Caco-2 (cell line): ENCODE results near the gene ATP8B3. TPM values are rescaled to one million over a fixed set of nuclear protein-coding genes. Genes with fewer than 3 reads are reported as not detected.

Experiments used
- BruUV-seq: library from RNA; stranded (reverse); fragments of 400-500 nt; replicated peaks from 2 replicates; lab custom pipeline; 2021; lab: Mats Ljungman, UMichigan
- CTCF ChIA-PET: fragments of 300-600 bp; sonication (Branson Sonifier 250); formaldehyde crosslinking; loops from one replicate; lab custom pipeline; 2022; ENCODE audit warnings: antibody characterized with exemption; lab: Charles Lee
- POLR2A ChIA-PET: fragments of 300-600 bp; sonication (Branson Sonifier 250); formaldehyde crosslinking; loops from one replicate; lab custom pipeline; 2022; ENCODE audit warnings: antibody characterized with exemption; lab: Charles Lee
- DNase-seq, 2 experiments: peaks; one replicate each; pipeline versions ENCODE4 v3.0.0 to v3.0.0-alpha.2; 2020 to 2022
- H3K27me3 ChIP-seq: replicated peaks from 2 replicates; pipeline ENCODE4 v1.6.0; 2011; ENCODE audit warnings: low read length; ENCODE audit not compliant: control insufficient read depth, insufficient read depth
- H3K36me3 ChIP-seq: 2 replicates; pipeline ENCODE4 v1.5.1; 2011; ENCODE audit warnings: low read length; ENCODE audit not compliant: control insufficient read depth, insufficient read depth
- H3K4me1 ChIP-seq: fragments of 250-450 bp; sonication (Bioruptor Pico); 2 replicates; pipeline ENCODE4 v1.5.1; 2020; ENCODE audit warnings: mild to moderate bottlenecking
- H3K4me3 ChIP-seq: 2 replicates; pipeline ENCODE4 v1.5.1; 2011; ENCODE audit warnings: low read depth, mild to moderate bottlenecking, control low read depth, low read length
- H3K9me3 ChIP-seq: fragments of 250-450 bp; sonication (Bioruptor Pico); 2 replicates; pipeline ENCODE4 v1.5.1; 2020; ENCODE audit warnings: mild to moderate bottlenecking, moderate library complexity
- H3K27ac Mint-ChIP-seq: one replicate; pipeline ENCODE4 v1.8.0; 2022; ENCODE audit warnings: mixed read lengths; ENCODE audit not compliant: unreplicated experiment
- H3K27me3 Mint-ChIP-seq: one replicate; pipeline ENCODE4 v1.8.0; 2022; ENCODE audit warnings: mixed read lengths; ENCODE audit not compliant: insufficient read depth, unreplicated experiment
- H3K36me3 Mint-ChIP-seq: one replicate; pipeline ENCODE4 v1.8.0; 2022; ENCODE audit warnings: mild to moderate bottlenecking, mixed read lengths; ENCODE audit not compliant: insufficient read depth, unreplicated experiment
- H3K4me1 Mint-ChIP-seq: one replicate; pipeline ENCODE4 v1.8.0; 2022; ENCODE audit warnings: low read depth, mixed read lengths; ENCODE audit not compliant: unreplicated experiment
- H3K4me3 Mint-ChIP-seq: one replicate; pipeline ENCODE4 v1.8.0; 2022; ENCODE audit warnings: mild to moderate bottlenecking, moderate library complexity, mixed read lengths; ENCODE audit not compliant: unreplicated experiment
- H3K9me3 Mint-ChIP-seq: one replicate; pipeline ENCODE4 v1.8.0; 2022; ENCODE audit warnings: mixed read lengths; ENCODE audit not compliant: unreplicated experiment
- intact Hi-C: fragments of 100-400 bp; cut with micrococcal nuclease; formaldehyde crosslinking; loops from one replicate; pipeline ENCODE4 v1.10.0; 2022; ENCODE audit not compliant: unreplicated experiment
- total RNA-seq: library from RNA; stranded (reverse); gene quantifications from 2 replicates; pipeline ENCODE4 v1.2.3, GENCODE V29; 2022
- TF ChIP-seq, protein P1 (sequence below), 2 experiments: fragments of 200-600 bp in 1 of 2; IDR thresholded peaks; 1 replicate in 1 of 2; 2 replicates in 1 of 2; pipeline versions ENCODE4 v1.5.1 to v1.8.0; 2011 to 2022; ENCODE audit warnings: antibody characterized with exemption in 1 of 2, control low read depth in 1 of 2, inconsistent platforms in 1 of 2, low read depth in 1 of 2, low read length in 1 of 2, mild to moderate bottlenecking in 1 of 2, moderate library complexity in 1 of 2; ENCODE audit not compliant: insufficient read depth in 1 of 2, severe bottlenecking in 1 of 2, unreplicated experiment in 1 of 2

The ATP8B3 gene
- total RNA-seq, 1 experiment from 2014 or later: 0.45 TPM

DNA sequence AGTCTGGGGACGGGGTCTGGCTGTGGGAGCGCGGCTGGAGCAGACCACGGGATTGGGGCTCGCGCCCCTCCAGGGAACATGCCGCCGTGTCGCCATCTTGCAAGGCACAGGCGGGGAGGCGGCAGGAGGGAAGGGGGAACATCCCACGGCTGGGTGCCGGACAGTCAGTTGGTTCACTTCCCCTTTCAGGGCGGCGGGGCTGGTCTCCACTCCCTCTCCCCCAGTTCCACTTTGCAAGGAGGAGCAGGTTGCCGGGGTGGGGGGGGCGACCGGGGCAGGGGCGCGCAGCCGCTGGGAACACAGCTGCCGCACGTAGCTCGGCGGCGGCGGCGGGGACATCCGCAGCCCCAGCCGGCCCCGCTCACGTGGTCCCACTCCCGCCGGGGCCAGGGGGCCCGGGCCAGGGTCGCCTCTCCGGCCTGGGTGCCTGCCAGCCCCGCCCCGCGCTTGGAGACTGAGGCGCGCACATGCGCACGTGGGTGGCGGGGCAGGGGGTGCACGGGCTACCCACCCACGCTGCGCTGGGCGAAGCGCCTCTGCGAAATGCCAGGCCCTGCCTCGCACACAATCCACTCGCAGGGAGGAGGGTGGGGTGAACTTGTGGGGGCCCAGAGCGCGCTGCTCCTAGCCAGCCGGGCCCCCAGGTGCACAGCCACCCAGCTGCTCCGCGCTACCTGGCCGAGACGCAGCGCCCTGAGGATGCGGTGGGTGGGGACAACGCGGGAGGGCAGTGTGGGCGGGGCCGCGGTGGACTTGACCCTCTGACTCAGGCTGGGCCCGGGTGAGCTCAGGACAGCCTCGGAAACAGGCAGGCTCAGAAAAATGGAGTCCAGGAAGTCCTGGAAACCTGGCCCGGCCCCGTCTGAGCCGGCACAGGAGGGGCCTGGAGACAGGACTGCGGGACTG is 44.9 kb upstream of the ATP8B3 start:
- Mint-ChIP-seq H3K4me3 (no peak overlapping the region), H3K27ac (no peak overlapping the region), H3K36me3 (peaks cover 6% of the 10 kb centered on the region), H3K4me1 (peaks cover 5% of the 10 kb centered on the region), H3K9me3 (no peaks in the 10 kb centered on the region), H3K27me3 (no peaks in the 10 kb centered on the region)
- Histone ChIP-seq H3K27me3 (no peaks in the 10 kb centered on the region), H3K4me3 (no peak overlapping the region), H3K4me1 (peaks cover 39% of the 10 kb centered on the region), H3K36me3 (no peaks in the 10 kb centered on the region), H3K9me3 (no peaks in the 10 kb centered on the region)
- BruUV-seq: no TSS peak
- no peak for DNase-seq
- intact Hi-C loops: no loop called here
- TF ChIP-seq, protein P1, sequence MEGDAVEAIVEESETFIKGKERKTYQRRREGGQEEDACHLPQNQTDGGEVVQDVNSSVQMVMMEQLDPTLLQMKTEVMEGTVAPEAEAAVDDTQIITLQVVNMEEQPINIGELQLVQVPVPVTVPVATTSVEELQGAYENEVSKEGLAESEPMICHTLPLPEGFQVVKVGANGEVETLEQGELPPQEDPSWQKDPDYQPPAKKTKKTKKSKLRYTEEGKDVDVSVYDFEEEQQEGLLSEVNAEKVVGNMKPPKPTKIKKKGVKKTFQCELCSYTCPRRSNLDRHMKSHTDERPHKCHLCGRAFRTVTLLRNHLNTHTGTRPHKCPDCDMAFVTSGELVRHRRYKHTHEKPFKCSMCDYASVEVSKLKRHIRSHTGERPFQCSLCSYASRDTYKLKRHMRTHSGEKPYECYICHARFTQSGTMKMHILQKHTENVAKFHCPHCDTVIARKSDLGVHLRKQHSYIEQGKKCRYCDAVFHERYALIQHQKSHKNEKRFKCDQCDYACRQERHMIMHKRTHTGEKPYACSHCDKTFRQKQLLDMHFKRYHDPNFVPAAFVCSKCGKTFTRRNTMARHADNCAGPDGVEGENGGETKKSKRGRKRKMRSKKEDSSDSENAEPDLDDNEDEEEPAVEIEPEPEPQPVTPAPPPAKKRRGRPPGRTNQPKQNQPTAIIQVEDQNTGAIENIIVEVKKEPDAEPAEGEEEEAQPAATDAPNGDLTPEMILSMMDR (IDR thresholded peaks at IDR 0.05; ENCODE audit: insufficient read depth in 1 of 2, low read depth in 1 of 2, low read length in 1 of 2, severe bottlenecking in 1 of 2, unreplicated experiment in 1 of 2): no peak
- ChIA-PET CTCF (no interaction called here), POLR2A (no interaction called here)

DNA sequence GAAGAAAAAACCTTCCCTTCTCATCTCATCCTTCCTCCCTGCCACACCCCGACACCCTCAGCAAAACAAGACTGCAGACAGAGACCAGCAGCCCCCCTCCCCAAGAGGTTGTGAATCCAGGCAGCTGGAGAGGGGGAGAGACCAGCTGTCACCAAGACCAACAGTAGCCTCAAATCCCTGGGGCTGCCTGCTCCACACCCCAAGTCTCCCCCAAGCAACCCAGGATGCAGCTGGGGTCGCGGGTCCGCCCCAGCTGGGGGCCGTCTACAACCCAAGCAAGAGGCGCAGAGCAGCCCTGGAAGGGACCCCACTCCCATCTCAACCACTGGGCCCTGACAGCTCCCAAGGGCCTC is 44.2 kb upstream of the ATP8B3 start:
- H3K27me3 ChIP-seq: no peaks in the 10 kb centered on the region
- ChIA-PET CTCF (no interaction called here), POLR2A (no interaction called here)
- H3K9me3 ChIP-seq: no peaks in the 10 kb centered on the region
- TF ChIP-seq, protein P1 (IDR thresholded peaks at IDR 0.05; ENCODE audit: insufficient read depth in 1 of 2, low read depth in 1 of 2, low read length in 1 of 2, severe bottlenecking in 1 of 2, unreplicated experiment in 1 of 2): no peak
- no peak overlapping the region for H3K27ac Mint-ChIP-seq
- H3K36me3 Mint-ChIP-seq: peaks cover 3% of the 10 kb centered on the region
- H3K27me3 Mint-ChIP-seq: no peaks in the 10 kb centered on the region
- no peaks in the 10 kb centered on the region for H3K36me3 ChIP-seq
- DNase-seq: no peak
- no peak overlapping the region for H3K4me3 ChIP-seq
- intact Hi-C loops: no loop called here
- peaks cover 35% of the 10 kb centered on the region for H3K4me1 ChIP-seq
- peaks cover 1% of the 10 kb centered on the region for H3K4me1 Mint-ChIP-seq
- no TSS peak for BruUV-seq
- no peaks in the 10 kb centered on the region for H3K9me3 Mint-ChIP-seq
- no peak overlapping the region for H3K4me3 Mint-ChIP-seq

DNA sequence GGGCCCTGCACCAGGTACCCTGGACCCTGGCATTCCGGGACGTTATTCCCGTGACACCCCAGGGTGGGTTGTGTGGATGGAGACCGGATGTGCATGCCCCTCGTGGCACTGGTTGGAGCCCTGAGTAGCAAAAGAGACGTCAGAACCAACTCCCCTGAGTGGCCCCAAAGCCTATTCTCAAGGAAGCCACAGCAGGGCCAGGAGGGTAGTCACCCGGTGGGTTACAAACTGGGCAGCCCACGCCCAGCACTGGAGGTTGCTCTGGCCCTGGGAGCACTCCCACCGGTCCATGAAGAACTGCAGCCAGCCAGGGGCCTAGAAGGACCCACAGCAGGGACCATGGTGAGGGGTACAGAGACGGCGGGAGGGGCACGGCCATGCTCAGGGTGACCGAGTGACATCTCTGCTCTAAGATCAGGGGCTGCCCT is 43.8 kb upstream of the ATP8B3 start:
- ChIA-PET POLR2A (no interaction called here), CTCF (no interaction called here)
- no TSS peak for BruUV-seq
- Mint-ChIP-seq H3K4me3 (no peak overlapping the region), H3K9me3 (no peaks in the 10 kb centered on the region), H3K27ac (no peak overlapping the region), H3K27me3 (no peaks in the 10 kb centered on the region), H3K36me3 (peaks cover 8% of the 10 kb centered on the region), H3K4me1 (no peaks in the 10 kb centered on the region)
- Histone ChIP-seq H3K4me1 (peaks cover 30% of the 10 kb centered on the region), H3K9me3 (no peaks in the 10 kb centered on the region), H3K27me3 (no peaks in the 10 kb centered on the region), H3K36me3 (no peaks in the 10 kb centered on the region), H3K4me3 (no peak overlapping the region)
- TF ChIP-seq, protein P1 (IDR thresholded peaks at IDR 0.05; ENCODE audit: insufficient read depth in 1 of 2, low read depth in 1 of 2, low read length in 1 of 2, severe bottlenecking in 1 of 2, unreplicated experiment in 1 of 2): no peak
- no peak for DNase-seq
- intact Hi-C loops: no loop called here
